Endodermal cell (in vitro differentiated cells): ENCODE measurements around the gene RANBP1. TPM values are rescaled to one million over a fixed set of nuclear protein-coding genes. Genes with fewer than 3 reads are reported as not detected.
A peak's percentile ranks its signal among the peaks of the same experiment; 100 is the strongest.

Experiments
- DNase-seq: peaks from one replicate; pipeline ENCODE4 v3.0.0-alpha.2; 2017
- H3K27ac ChIP-seq: 2 replicates; pipeline ENCODE4 v1.5.1; 2013; ENCODE audit warnings: mild to moderate bottlenecking, low read depth, low read length, moderate library complexity
- H3K27me3 ChIP-seq: 2 replicates; pipeline ENCODE4 v1.6.1; 2013; ENCODE audit warnings: mild to moderate bottlenecking, low read length, moderate library complexity; ENCODE audit not compliant: insufficient read depth, control insufficient read depth, poor library complexity, severe bottlenecking
- H3K36me3 ChIP-seq: 2 replicates; pipeline ENCODE4 v1.7.0; 2013; ENCODE audit warnings: mild to moderate bottlenecking, low read length, moderate library complexity; ENCODE audit not compliant: control insufficient read depth, insufficient read depth
- H3K4me1 ChIP-seq: one replicate; pipeline ENCODE4 v1.7.0; 2013; ENCODE audit warnings: low read length; ENCODE audit not compliant: control insufficient read depth, insufficient read depth
- H3K4me3 ChIP-seq: 2 replicates; pipeline ENCODE4 v1.5.1; 2013; ENCODE audit warnings: mild to moderate bottlenecking, low read length, moderate library complexity
- H3K9ac ChIP-seq: 2 replicates; pipeline ENCODE4 v1.6.1; 2013; ENCODE audit warnings: mild to moderate bottlenecking, low read length, moderate library complexity; ENCODE audit not compliant: poor library complexity, severe bottlenecking; ENCODE audit errors: extremely low read depth
- H3K9me3 ChIP-seq: 2 replicates; pipeline ENCODE4 v1.6.1; 2013; ENCODE audit warnings: mild to moderate bottlenecking, low read length, moderate library complexity; ENCODE audit not compliant: control insufficient read depth
- H3K27ac Mint-ChIP-seq: 2 replicates; pipeline ENCODE4 v1.8.0; 2020; ENCODE audit warnings: mixed read lengths
- H3K27me3 Mint-ChIP-seq: 2 replicates; pipeline ENCODE4 v1.8.0; 2021; ENCODE audit warnings: mild to moderate bottlenecking, mixed read lengths; ENCODE audit not compliant: insufficient read depth
- H3K36me3 Mint-ChIP-seq: 2 replicates; pipeline ENCODE4 v1.8.0; 2020; ENCODE audit warnings: low read depth, mixed read lengths
- H3K4me1 Mint-ChIP-seq: 2 replicates; pipeline ENCODE4 v1.8.0; 2020; ENCODE audit warnings: mixed read lengths
- H3K4me3 Mint-ChIP-seq: 2 replicates; pipeline ENCODE4 v1.8.0; 2020; ENCODE audit warnings: mild to moderate bottlenecking, moderate library complexity, mixed read lengths
- H3K9me3 Mint-ChIP-seq: 2 replicates; pipeline ENCODE4 v1.8.0; 2020; ENCODE audit warnings: mild to moderate bottlenecking, mixed read lengths
- CTCF ChIP-seq: fragments of 200-600 bp; sonication (generic); conservative IDR thresholded peaks from 2 replicates; pipeline ENCODE4 v1.5.0; 2021; ENCODE audit warnings: antibody characterized with exemption, mild to moderate bottlenecking
- WGBS, 2 experiments: methylation state at CpG; one replicate each; pipeline versions ENCODE4 v1.1.5 to v1.1.7; 2013; ENCODE audit warnings: missing lambda C conversion rate in 2 of 2, mixed read lengths in 1 of 2; ENCODE audit not compliant: insufficient coverage in 1 of 2, insufficient read length in 1 of 2; 5-methylcytosine and 5-hydroxymethylcytosine counted together
- total RNA-seq, 2 donors: library from RNA; stranded (reverse); fragmentation: NEBNext Ultra II Directional in 1 of 2; extraction: Animal tissue kit (Norgen Biotek cat#: 25700) in 1 of 2; gene quantifications; 2 replicates in 1 of 2; 3 replicates in 1 of 2; pipeline ENCODE4 v1.2.1, GENCODE V29; 2021

The RANBP1 gene
- total RNA-seq, 2 donors from 2014 or later, result 320 to 415 TPM

GRCh38 chr22:20137113-20137512 lies 21.2 kb downstream of the RANBP1 start:
- Mint-ChIP-seq H3K4me3 (no peak overlapping the region), H3K9me3 (no peaks in the 10 kb centered on the region), H3K27me3 (no peaks in the 10 kb centered on the region), H3K4me1 (no peaks in the 10 kb centered on the region), H3K27ac (no peak overlapping the region), H3K36me3 (peaks cover 7% of the 10 kb centered on the region)
- no peak for TF ChIP-seq CTCF
- H3K4me3 ChIP-seq, result no peak overlapping the region
- peaks cover 7% of the 10 kb centered on the region for H3K36me3 ChIP-seq
- peak overlapping the region; percentile 17 for H3K27ac ChIP-seq
- H3K4me1 ChIP-seq, result no peaks in the 10 kb centered on the region
- H3K9ac ChIP-seq, result no peak overlapping the region
- no peak for DNase-seq
- H3K27me3 ChIP-seq, result no peaks in the 10 kb centered on the region
- WGBS, 2 experiments, result 94% methylated on average over 3 to 13 of the region's 13 CpGs
- no peaks in the 10 kb centered on the region for H3K9me3 ChIP-seq

- H3K4me3 Mint-ChIP-seq, result no peak overlapping the region
- peaks cover 7% of the 10 kb centered on the region for H3K36me3 Mint-ChIP-seq
- H3K27me3 ChIP-seq, result no peaks in the 10 kb centered on the region
- H3K27ac ChIP-seq, result peak overlapping the region; percentile 47
- H3K4me1 Mint-ChIP-seq, result no peaks in the 10 kb centered on the region
- H3K36me3 ChIP-seq, result peaks cover 7% of the 10 kb centered on the region
- no peaks in the 10 kb centered on the region for H3K27me3 Mint-ChIP-seq
- no peaks in the 10 kb centered on the region for H3K9me3 ChIP-seq
- no peaks in the 10 kb centered on the region for H3K9me3 Mint-ChIP-seq
- TF ChIP-seq CTCF, result no peak
- H3K9ac ChIP-seq, result no peak overlapping the region
- WGBS, 2 experiments, result 90 to 91% methylated on average over 22 to 26 of the region's 26 CpGs
- H3K4me1 ChIP-seq, result no peaks in the 10 kb centered on the region
- H3K4me3 ChIP-seq, result no peak overlapping the region
- DNase-seq, result no peak
- H3K27ac Mint-ChIP-seq, result peak overlapping the region; percentile 55
Measured at GRCh38 chr22:20137671-20138416, 21.9 kb downstream of the RANBP1 start.

GRCh38 chr22:20138417-20138738 lies 22.5 kb downstream of the RANBP1 start:
- DNase-seq, result no peak
- Mint-ChIP-seq H3K9me3 (no peaks in the 10 kb centered on the region), H3K36me3 (peaks cover 7% of the 10 kb centered on the region), H3K27ac (no peak overlapping the region), H3K4me3 (no peak overlapping the region), H3K4me1 (no peaks in the 10 kb centered on the region), H3K27me3 (no peaks in the 10 kb centered on the region)
- no peaks in the 10 kb centered on the region for H3K9me3 ChIP-seq
- no peaks in the 10 kb centered on the region for H3K4me1 ChIP-seq
- no peaks in the 10 kb centered on the region for H3K27me3 ChIP-seq
- no peak overlapping the region for H3K4me3 ChIP-seq
- TF ChIP-seq CTCF, result no peak
- WGBS, 2 experiments, result 85 to 87% methylated on average over 4 of the region's 4 CpGs
- peak overlapping the region; percentile 47 for H3K27ac ChIP-seq
- peaks cover 7% of the 10 kb centered on the region for H3K36me3 ChIP-seq
- no peak overlapping the region for H3K9ac ChIP-seq
